Lung microvascular endothelial cell (primary cell): ENCODE data around the gene AKAP11. TPM values are rescaled to one million over a fixed set of nuclear protein-coding genes. Genes with fewer than 3 reads are reported as not detected.

Experiments
- total RNA-seq: library from RNA; depleted of rRNA; stranded (reverse); fragments of >200 nt; gene quantifications from 2 replicates; pipeline ENCODE4 v1.2.1, GENCODE V29; 2014

AKAP11 gene
- total RNA-seq, 1 donor from 2014 or later, result 19.2 TPM

Other genes with a start within 250 kb of the AKAP11 start
- 9.8 and 16.7 TPM in 2 replicates for gene DGKH, start 223.5 kb upstream of the AKAP11 start, total RNA-seq